NCI-H128 (cell line): ENCODE measurements around the gene TRAK1.

ENCODE experiments used
- DNase-seq: peaks from one replicate; lab custom pipeline; 2025; ENCODE audit not compliant: unreplicated experiment; lab: John Stamatoyannopoulos, UW

TRAK1 gene

DNA sequence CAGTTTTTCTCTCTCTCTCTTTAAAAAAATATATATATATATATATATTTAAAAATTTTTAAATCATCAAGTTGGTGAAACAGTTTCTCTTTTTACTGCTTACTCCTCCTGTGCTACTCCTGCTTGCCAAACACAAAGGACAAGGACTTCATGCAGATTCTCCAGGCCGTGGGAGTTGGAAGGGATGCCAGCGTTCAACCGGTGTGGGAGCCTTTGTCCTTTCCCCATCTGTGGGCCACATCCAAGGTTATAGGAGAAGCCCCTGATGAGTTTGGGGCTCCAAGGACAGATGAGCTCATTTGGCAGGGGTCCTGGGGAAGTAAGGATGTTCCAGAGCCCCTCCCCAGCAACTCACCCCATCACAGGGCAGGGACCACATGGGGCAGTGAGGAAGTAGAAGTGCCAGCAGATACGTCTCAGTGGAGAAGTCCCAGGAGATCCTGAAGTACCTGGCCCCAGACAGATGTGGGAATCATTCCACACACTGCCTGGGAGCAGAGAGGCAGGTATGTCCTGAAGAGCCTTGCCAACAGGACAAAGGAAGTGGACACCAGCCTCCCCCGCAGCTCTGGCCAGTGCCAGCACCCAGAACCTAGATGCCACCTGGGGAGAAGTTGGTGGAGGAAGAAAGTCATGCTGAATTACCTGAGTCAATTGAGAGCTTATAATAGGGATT lies 138.2 kb downstream of the TRAK1 start:
- no peak for DNase-seq

- no peak for DNase-seq
Observed at GRCh38 chr3:42229942-42230688, 139.0 kb downstream of the TRAK1 start.

DNA sequence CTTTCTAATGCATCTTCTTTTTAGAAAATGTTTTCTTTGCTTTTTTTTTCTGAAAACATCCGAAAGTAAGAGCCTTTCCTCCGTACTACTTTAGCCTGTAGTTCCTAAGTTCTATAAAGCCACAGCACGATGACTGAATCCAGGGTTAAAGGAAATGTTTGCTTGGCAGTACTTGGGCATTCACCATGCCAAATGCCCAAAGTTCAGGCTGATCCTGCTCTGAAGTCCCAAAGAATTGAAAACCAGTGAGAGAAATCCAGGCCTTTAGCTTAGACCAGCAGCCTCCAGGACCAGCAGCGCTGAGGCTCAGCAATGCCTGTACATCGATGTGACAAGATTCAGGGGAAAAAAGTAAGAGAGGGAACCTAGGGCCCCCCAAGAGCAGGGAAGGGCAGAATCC lies 139.7 kb downstream of the TRAK1 start:
- no peak for DNase-seq

DNA sequence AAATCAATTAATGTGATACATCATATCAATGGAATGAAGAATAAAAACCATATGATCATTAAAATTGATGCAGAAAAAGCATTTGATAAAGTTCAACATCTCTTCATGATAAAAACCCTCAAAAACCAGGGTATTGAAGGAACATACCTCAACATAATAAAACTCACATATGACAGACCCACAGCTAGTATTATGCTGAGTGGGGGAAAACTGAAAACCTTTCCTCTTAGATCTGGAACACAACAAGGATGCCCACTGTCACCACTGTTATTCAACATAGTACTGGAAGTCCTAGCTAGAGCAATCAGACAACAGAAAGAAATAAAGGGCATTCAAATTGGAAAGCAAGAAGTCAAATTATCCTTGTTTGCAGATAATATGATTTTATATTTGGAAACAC lies 144.4 kb downstream of the TRAK1 start:
- DNase-seq, result no peak

DNA sequence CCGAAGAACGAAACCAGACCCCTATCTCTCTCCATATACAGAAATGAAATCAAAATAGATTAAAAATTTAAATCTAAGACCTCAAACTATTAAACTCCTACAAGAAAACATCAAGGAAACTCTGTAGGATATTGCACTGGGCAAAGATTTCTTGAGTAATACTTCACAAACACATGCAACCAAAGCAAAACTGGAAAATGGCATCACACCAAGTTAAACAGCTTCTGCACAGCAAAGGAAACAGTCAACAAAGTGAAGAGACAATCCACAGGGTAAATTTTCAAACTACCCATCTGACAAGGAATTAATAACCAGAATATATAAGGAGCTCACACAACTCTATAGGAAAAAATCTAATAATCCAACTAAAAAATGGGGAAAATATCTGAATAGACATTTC lies 145.5 kb downstream of the TRAK1 start:
- no peak for DNase-seq

- no peak for DNase-seq
Observed at GRCh38 chr3:42246091-42246490, 154.9 kb downstream of the TRAK1 start.

- DNase-seq, result no peak
Observed at GRCh38 chr3:42247576-42248027, 156.4 kb downstream of the TRAK1 start.

DNA sequence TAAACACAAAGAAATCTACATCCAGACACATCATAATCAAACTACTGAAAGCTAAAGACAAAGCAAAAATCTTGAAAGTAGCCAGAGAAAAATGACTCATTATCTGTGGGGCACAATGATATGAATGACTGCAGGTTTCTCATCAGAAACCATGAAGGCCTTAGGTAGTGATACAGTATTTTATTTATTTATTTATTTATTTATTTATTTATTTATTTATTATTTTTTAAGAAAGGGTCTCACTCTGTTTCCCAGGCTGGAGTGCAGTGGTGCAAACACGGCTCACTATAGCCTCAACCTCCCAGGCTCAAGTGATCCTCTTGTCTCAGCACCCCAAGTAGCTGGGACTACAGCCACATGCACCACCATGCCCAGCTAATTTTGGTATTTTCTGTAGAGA lies 159.6 kb downstream of the TRAK1 start:
- DNase-seq, result no peak

- DNase-seq, result no peak
Observed at GRCh38 chr3:42254566-42254965, 163.4 kb downstream of the TRAK1 start.

- DNase-seq, result no peak
Observed at GRCh38 chr3:42256135-42256819, 165.1 kb downstream of the TRAK1 start.

GRCh38 chr3:42257007-42257406 lies 165.8 kb downstream of the TRAK1 start:
- DNase-seq, result no peak

DNA sequence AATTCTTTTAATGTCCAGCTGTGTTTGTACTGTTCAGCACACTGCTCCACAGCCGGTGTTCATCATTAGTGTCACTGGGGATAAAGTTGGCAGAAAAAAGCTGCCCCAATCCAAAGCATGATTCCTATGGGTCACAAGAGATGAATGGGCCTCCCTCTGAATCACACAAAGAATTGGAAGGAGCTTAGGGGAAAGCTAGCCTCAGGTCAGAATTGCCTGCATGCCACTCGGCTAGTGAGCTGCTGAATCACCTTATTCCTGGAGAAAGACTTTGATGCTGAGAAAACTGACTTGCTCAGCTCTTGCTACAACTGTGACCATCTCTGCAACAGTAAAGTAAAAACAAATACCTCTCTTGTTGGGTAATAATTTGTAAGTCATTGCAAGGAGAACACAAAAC lies 171.4 kb downstream of the TRAK1 start:
- no peak for DNase-seq

GRCh38 chr3:42263354-42264346 lies 172.5 kb downstream of the TRAK1 start:
- DNase-seq, result no peak

GRCh38 chr3:42264399-42265058 lies 173.4 kb downstream of the TRAK1 start:
- no peak for DNase-seq

DNA sequence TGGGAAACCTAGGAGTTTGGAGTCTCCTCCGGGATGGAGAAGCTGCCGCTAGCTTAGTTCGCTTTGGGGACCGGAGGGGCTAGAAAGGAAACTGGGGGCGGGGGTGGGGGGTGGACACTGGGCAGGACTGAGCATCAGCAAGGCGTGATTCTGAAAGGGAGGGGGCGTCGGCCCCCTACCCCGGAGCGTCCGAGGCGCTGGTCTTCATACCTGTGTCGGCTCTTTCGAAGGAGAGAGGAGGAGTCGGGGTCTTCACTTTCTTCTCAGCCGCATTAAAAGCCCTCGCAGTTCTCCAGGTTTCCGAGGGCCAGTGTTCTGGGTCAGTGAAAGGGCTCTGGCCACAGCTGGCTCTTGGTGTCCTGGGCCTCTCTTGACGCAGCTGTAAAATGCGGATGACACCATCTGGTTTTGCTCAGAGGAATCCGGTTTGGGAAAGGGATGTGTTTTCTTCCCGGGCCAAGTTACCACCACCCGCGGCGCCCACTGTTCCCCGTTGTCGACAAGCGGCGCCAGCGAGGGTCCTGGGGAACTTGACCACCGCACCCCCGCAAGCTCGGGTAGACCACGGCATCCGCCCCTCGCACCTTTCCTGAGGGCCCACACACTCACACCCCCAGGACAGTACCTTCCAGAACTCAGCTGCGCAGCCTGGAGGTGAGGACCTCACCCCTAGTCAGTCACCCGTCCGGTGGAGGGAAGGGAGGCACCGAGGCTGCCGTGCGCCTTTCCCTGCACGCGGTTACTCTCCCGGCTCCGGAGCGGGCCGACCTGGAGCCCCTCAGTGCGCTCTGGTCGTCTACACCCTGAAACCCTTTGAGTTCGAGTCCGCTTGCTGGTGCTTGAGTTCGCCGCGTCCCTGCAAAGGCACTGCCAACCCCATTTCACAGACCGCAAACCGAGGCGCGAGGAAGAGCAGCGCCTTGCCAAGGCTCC lies 174.2 kb downstream of the TRAK1 start:
- DNase-seq, result no peak

- DNase-seq, result no peak
Observed at GRCh38 chr3:42266085-42266484, 174.9 kb downstream of the TRAK1 start, which contains the start of gene CCK. TSS of gene CCK (minus strand) at chr3:42266185. CDS start at chr3:42263630, 2,555 bp downstream.

GRCh38 chr3:42267878-42268277 lies 176.7 kb downstream of the TRAK1 start:
- DNase-seq, result no peak

DNA sequence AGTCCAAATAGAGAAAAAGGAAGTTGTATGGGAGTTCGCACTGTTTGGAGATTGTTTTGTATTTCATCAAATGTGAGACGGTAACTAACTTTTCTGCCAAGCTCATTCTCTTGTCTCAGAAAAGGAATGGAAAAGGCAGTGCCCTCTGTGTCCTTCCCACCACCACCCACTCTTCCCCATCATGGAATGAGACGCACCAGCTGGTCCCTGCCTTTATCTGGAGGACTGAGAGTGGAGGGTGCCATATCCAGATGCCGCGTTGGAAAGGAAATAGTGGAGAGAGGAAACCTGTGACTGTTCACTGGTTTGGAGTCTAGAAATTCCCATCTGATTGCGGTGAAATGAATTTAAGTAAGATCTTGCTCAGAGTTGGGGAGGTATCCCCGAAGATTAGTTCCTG lies 178.5 kb downstream of the TRAK1 start:
- no peak for DNase-seq

DNA sequence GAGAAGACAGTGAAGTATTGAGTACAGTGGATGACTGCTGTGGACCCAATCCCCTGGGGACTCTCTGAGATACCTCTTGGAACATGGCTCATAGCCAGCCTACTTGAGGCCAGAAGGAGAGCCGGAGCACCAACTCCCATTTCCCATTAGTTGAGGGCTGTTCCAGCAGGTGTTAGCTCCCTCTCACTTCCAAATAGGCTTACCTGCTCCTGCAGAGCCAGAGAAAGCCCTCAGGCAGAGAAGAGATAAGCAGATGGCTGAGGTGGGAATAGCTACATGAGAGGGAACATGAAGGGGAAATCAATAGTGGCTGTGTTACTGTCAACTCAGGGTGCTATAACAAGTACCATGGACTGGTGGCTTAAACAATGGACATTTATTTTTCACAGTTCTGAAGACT lies 179.4 kb downstream of the TRAK1 start:
- DNase-seq, result peak; percentile 54
